GM12878 (cell line): ENCODE results near the gene SIX5. TPM values are rescaled to one million over a fixed set of nuclear protein-coding genes. Genes with fewer than 3 reads are reported as not detected.

Experiments used
- ATAC-seq: fragments of 200-7000 bp; cut with Tn5 transposase; 3 replicates; pipeline ENCODE4 v1.9.1; 2020; ENCODE audit warnings: mild to moderate bottlenecking, moderate library complexity
- BruUV-seq: library from RNA; stranded (reverse); fragments of 400-500 nt; replicated peaks from 2 replicates; lab custom pipeline; 2021; lab: Mats Ljungman, UMichigan
- CTCF ChIA-PET: fragments of 300-600 bp; sonication (Branson Sonifier 250); formaldehyde crosslinking; extraction: SDS; loops from one replicate; lab custom pipeline; 2021; ENCODE audit warnings: inconsistent platforms; lab: Yijun Ruan, JAX
- POLR2A ChIA-PET: fragments of 350-600 bp; formaldehyde crosslinking; extraction: SDS; loops from one replicate; lab custom pipeline; 2021; ENCODE audit warnings: inconsistent platforms; lab: Charles Lee
- RAD21 ChIA-PET: fragments of 300-600 bp; sonication (Branson Sonifier 250); formaldehyde crosslinking; loops from one replicate; lab custom pipeline; 2023; ENCODE audit warnings: antibody characterized with exemption; ENCODE audit not compliant: unreplicated experiment; lab: Charles Lee
- SMC1A ChIA-PET: fragments of 300-600 bp; sonication (Branson Sonifier 250); formaldehyde crosslinking; loops from one replicate; lab custom pipeline; 2023; ENCODE audit not compliant: unreplicated experiment, uncharacterized antibody; lab: Charles Lee
- DNase-seq: peaks from one replicate; pipeline ENCODE4 v3.0.0-alpha.2; 2011; ENCODE audit warnings: low read depth, low spot score
- FAIRE-seq: peaks from 3 replicates; lab custom pipeline; 2011; peaks lifted over from hg19 to GRCh38; lab: Jason Lieb, UNC
- H2AFZ ChIP-seq: 2 replicates; pipeline ENCODE4 v1.6.0; 2011; ENCODE audit warnings: low read depth, low read length, control low read depth; ENCODE audit not compliant: control insufficient read depth
- H3K27ac ChIP-seq: 2 replicates; pipeline ENCODE4 v1.5.1; 2011; ENCODE audit warnings: control low read depth; ENCODE audit not compliant: control insufficient read depth, insufficient read depth
- H3K27me3 ChIP-seq, 2 experiments: replicated peaks in 1 of 2; 2 replicates each; pipeline versions ENCODE4 v1.6.0 to v1.6.1; 2011; ENCODE audit warnings: low read length in 1 of 2; ENCODE audit not compliant: control insufficient read depth in 2 of 2, insufficient read depth in 2 of 2
- H3K36me3 ChIP-seq, 2 experiments: 2 replicates each; pipeline ENCODE4 v1.5.1; 2011; ENCODE audit warnings: low read length in 1 of 2; ENCODE audit not compliant: control insufficient read depth in 2 of 2, insufficient read depth in 2 of 2
- H3K4me1 ChIP-seq: 2 replicates; pipeline ENCODE4 v1.6.1; 2011; ENCODE audit warnings: mild to moderate bottlenecking, low read length, moderate library complexity, mixed read lengths; ENCODE audit not compliant: control insufficient read depth, insufficient read depth
- H3K4me2 ChIP-seq: 2 replicates; pipeline ENCODE4 v1.6.0; 2011; ENCODE audit warnings: control low read depth; ENCODE audit not compliant: control insufficient read depth, insufficient read depth
- H3K4me3 ChIP-seq: fragments of 200-600 bp; sonication (generic); 2 replicates; pipeline ENCODE4 v1.5.1; 2016
- H3K79me2 ChIP-seq: 2 replicates; pipeline ENCODE4 v1.6.0; 2011; ENCODE audit warnings: low read length; ENCODE audit not compliant: control insufficient read depth, insufficient read depth
- H3K9ac ChIP-seq: 2 replicates; pipeline ENCODE4 v1.8.0; 2011; ENCODE audit warnings: low read length, control low read depth, mixed read lengths; ENCODE audit not compliant: control insufficient read depth, insufficient read depth
- H3K9me3 ChIP-seq: replicated peaks from 3 replicates; pipeline ENCODE4 v1.5.1; 2011; ENCODE audit warnings: mild to moderate bottlenecking, low read length; ENCODE audit not compliant: control insufficient read depth, insufficient read depth
- H4K20me1 ChIP-seq: 2 replicates; pipeline ENCODE4 v1.6.0; 2011; ENCODE audit not compliant: control insufficient read depth, insufficient read depth
- CEBPB ChIP-seq, 2 experiments: fragments of 150-350 bp in 1 of 2; IDR thresholded peaks; 2 replicates each; pipeline ENCODE4 v1.6.1; 2012 to 2014; ENCODE audit warnings: low read depth in 2 of 2, low read length in 2 of 2, borderline replicate concordance in 1 of 2, inconsistent platforms in 1 of 2
- CHD4 ChIP-seq: fragments of 200-600 bp; sonication (generic); IDR thresholded peaks from 2 replicates; pipeline ENCODE4 v1.6.1; 2016; ENCODE audit warnings: mild to moderate bottlenecking
- MEF2A ChIP-seq: IDR thresholded peaks from 2 replicates; pipeline ENCODE4 v1.6.1; 2011; ENCODE audit warnings: low read depth, mild to moderate bottlenecking, low read length, moderate library complexity; ENCODE audit not compliant: insufficient read depth
- NR2C1 ChIP-seq: fragments of 450-650 bp; IDR thresholded peaks from 2 replicates; pipeline ENCODE4 v1.6.1; 2017; ENCODE audit warnings: antibody characterized with exemption, mild to moderate bottlenecking, moderate library complexity
- PML ChIP-seq: IDR thresholded peaks from 2 replicates; pipeline ENCODE4 v1.6.1; 2012; ENCODE audit warnings: low read length, inconsistent platforms
- SMARCA5 ChIP-seq: fragments of 450-650 bp; IDR thresholded peaks from 2 replicates; pipeline ENCODE4 v1.6.1; 2017; ENCODE audit warnings: mild to moderate bottlenecking
- WGBS: methylation state at CpG from one replicate; pipeline ENCODE4 v1.1.6; 2016; ENCODE audit warnings: low lambda C conversion rate; ENCODE audit not compliant: insufficient replicate concordance, insufficient coverage; ENCODE audit errors: missing lambda C conversion rate; 5-methylcytosine and 5-hydroxymethylcytosine counted together
- in situ Hi-C: fragments of 300-500 bp; cut with MboI; formaldehyde crosslinking; loops from 9 replicates; pipeline ENCODE4 v1.14.3; 2018; ENCODE audit warnings: mixed read lengths
- intact Hi-C: fragments of 100-400 bp; cut with micrococcal nuclease; formaldehyde crosslinking; loops from one replicate; pipeline ENCODE4 v1.14.2; 2022; ENCODE audit not compliant: unreplicated experiment
- polyA plus RNA-seq, 11 experiments: library from polyadenylated mRNA; depleted of rRNA in 4 of 11; unstranded in 6 of 11; stranded (reverse) in 5 of 11; fragments of >200 nt; fragmentation: Nextera tagmentation in 4 of 11; fragmentation: Illumina TruSeq in 1 of 11; extraction: Ambion mirVana in 4 of 11; extraction: Trizol in 1 of 11; gene quantifications; 1 replicate in 1 of 11; 2 replicates in 10 of 11; pipeline versions ENCODE4 v1.2.1 to v1.2.3, GENCODE V29; 2011 to 2016; ENCODE audit warnings: inconsistent platforms in 2 of 11, missing spikeins in 2 of 11, low read depth in 1 of 11
- total RNA-seq, 4 experiments: library from RNA; depleted of rRNA in 3 of 4; stranded (reverse); fragments of >200 nt in 3 of 4; fragmentation: Illumina TruSeq in 1 of 4; extraction: Trizol in 1 of 4; gene quantifications; 2 replicates each; pipeline versions ENCODE4 v1.2.1 to v1.2.3, GENCODE V29; 2013 to 2021

SIX5 gene
- total and polyA plus RNA-seq, 10 of the 15 experiments (the other 5 are each of a cell fraction or from before 2014, with no cell fraction given): 1.9 to 10.5 (median 3.0) TPM; not detected in 2

GRCh38 chr19:45805719-45806118 is 36.7 kb upstream of the SIX5 start:
- no peak overlapping the region for H3K4me3 ChIP-seq
- H2AFZ ChIP-seq: no peak overlapping the region
- no peaks in the 10 kb centered on the region for H4K20me1 ChIP-seq
- ChIA-PET SMC1A (no interaction called here), CTCF (interaction anchor here (0.7 to 1.2 kb wide), 3 partner anchors 11 to 52 kb away, joined by 3 to 5 read pairs (median 3); no protein-coding TSS in a partner anchor), POLR2A (interaction anchor here (0.6 kb wide), 1 partner anchor 80 kb away, joined by 4 read pairs; the partner anchor contains the start of gene IRF2BP1), RAD21 (no interaction called here)
- in situ Hi-C loops: no loop called here
- no peaks in the 10 kb centered on the region for H3K36me3 ChIP-seq
- H3K79me2 ChIP-seq: no peaks in the 10 kb centered on the region
- ATAC-seq (no peak), DNase-seq (no peak), FAIRE-seq (no peak)
- no TSS peak for BruUV-seq
- 0 out of 2 replicates have a peak, but pooled peaks have one; percentile 35 for TF ChIP-seq SMARCA5
- TF ChIP-seq PML: no peak
- no peak overlapping the region for H3K4me2 ChIP-seq
- intact Hi-C loops: no loop called here
- no peak overlapping the region for H3K9ac ChIP-seq
- H3K27me3 ChIP-seq: no peaks in the 10 kb centered on the region
- no peaks in the 10 kb centered on the region for H3K9me3 ChIP-seq
- peaks cover 12% of the 10 kb centered on the region for H3K4me1 ChIP-seq
- H3K27ac ChIP-seq: no peak overlapping the region

- Histone ChIP-seq H3K4me1 (peaks cover 10% of the 10 kb centered on the region), H3K4me2 (no peak overlapping the region), H3K9me3 (no peaks in the 10 kb centered on the region), H3K79me2 (no peaks in the 10 kb centered on the region), H3K4me3 (no peak overlapping the region), H3K9ac (no peak overlapping the region), H3K27ac (no peak overlapping the region), H2AFZ (no peak overlapping the region), H4K20me1 (no peaks in the 10 kb centered on the region), H3K36me3 (no peaks in the 10 kb centered on the region), H3K27me3 (no peaks in the 10 kb centered on the region)
- ATAC-seq: no peak
- DNase-seq: no peak
- ChIA-PET CTCF (interaction anchor here (1.2 kb wide), 1 partner anchor 34 kb away, joined by 5 read pairs; no protein-coding TSS in a partner anchor), SMC1A (no interaction called here), RAD21 (no interaction called here), POLR2A (no interaction called here)
- TF ChIP-seq CEBPB (IDR thresholded peaks at IDR 0.05; ENCODE audit: borderline replicate concordance in 1 of 2, low read depth in 2 of 2, low read length in 2 of 2): no peak
- no peak for TF ChIP-seq NR2C1
- TF ChIP-seq MEF2A: no peak
- TF ChIP-seq CHD4: no peak
- BruUV-seq: no TSS peak
- in situ Hi-C loops (no loop called here), intact Hi-C loops (no loop called here)
- 79% methylated on average over 8 of the region's 8 CpGs for WGBS
- FAIRE-seq: no peak
Observed at GRCh38 chr19:45804959-45805230, 35.8 kb upstream of the SIX5 start.
